Fibroblast of mammary gland (primary cell): ENCODE data around the gene RABGAP1L.

ENCODE experiments used
- DNase-seq: peaks from one replicate; pipeline ENCODE4 v3.0.0-alpha.2; 2010; ENCODE audit warnings: low read depth
- H3K4me3 ChIP-seq: 2 replicates; pipeline ENCODE4 v1.5.1; 2011; ENCODE audit warnings: low read depth, mild to moderate bottlenecking, low read length, moderate library complexity; ENCODE audit not compliant: control insufficient read depth
- TF ChIP-seq, protein P1 (sequence below): conservative IDR thresholded peaks from 2 replicates; pipeline ENCODE4 v1.5.1; 2011; ENCODE audit warnings: low read depth, low read length, inconsistent platforms; ENCODE audit not compliant: control insufficient read depth, insufficient read depth

RABGAP1L gene

DNA sequence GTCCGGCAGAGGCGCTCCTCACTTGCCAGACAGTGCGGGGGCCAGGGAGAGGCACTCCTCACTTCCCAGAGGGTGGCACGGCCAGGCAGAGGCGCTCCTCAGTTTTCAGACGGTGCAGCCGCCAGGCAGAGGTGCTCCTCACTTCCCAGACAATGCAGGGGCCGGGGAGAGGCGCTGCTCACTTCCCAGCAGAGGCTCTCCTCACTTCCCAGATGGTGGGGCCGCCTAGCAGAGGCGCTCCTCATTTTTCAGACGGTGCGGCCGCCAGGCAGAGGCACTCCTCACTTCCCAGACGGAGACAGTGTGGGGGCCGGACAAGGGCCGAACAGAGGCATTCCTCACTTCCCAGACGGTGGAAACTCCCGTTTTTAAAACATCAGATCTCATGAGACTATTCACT, 602.0 kb downstream of the RABGAP1L start:
- H3K4me3 ChIP-seq = no peak overlapping the region
- DNase-seq = no peak
- TF ChIP-seq, protein P1, sequence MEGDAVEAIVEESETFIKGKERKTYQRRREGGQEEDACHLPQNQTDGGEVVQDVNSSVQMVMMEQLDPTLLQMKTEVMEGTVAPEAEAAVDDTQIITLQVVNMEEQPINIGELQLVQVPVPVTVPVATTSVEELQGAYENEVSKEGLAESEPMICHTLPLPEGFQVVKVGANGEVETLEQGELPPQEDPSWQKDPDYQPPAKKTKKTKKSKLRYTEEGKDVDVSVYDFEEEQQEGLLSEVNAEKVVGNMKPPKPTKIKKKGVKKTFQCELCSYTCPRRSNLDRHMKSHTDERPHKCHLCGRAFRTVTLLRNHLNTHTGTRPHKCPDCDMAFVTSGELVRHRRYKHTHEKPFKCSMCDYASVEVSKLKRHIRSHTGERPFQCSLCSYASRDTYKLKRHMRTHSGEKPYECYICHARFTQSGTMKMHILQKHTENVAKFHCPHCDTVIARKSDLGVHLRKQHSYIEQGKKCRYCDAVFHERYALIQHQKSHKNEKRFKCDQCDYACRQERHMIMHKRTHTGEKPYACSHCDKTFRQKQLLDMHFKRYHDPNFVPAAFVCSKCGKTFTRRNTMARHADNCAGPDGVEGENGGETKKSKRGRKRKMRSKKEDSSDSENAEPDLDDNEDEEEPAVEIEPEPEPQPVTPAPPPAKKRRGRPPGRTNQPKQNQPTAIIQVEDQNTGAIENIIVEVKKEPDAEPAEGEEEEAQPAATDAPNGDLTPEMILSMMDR = no peak

GRCh38 chr1:174761901-174762585, 602.7 kb downstream of the RABGAP1L start:
- no peak for DNase-seq
- no peak overlapping the region for H3K4me3 ChIP-seq
- TF ChIP-seq, protein P1 = no peak

- H3K4me3 ChIP-seq = no peak overlapping the region
- no peak for DNase-seq
- TF ChIP-seq, protein P1 = no peak
These were observed 604.9 kb downstream of the RABGAP1L start for GRCh38 chr1:174764191-174764590.

DNA sequence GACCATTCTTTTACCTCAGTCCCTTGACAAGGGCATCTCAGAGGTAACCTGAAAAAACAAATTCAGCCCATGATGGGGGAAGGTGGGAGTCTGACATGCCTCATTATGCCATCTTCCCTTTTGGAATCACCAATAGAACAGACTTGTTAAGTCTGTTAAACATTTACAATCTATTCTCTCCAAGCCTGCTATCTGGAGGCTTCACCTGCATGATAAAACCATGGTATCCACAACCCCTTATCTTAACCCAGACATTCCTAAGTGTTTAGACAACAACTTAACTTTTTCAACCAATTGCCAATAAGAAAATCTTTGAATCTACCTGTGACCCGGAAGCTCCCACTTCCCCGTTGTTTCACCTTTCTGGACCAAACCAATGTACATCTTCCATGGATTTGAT, 607.4 kb downstream of the RABGAP1L start:
- DNase-seq = no peak
- no peak overlapping the region for H3K4me3 ChIP-seq
- TF ChIP-seq, protein P1 = no peak

DNA sequence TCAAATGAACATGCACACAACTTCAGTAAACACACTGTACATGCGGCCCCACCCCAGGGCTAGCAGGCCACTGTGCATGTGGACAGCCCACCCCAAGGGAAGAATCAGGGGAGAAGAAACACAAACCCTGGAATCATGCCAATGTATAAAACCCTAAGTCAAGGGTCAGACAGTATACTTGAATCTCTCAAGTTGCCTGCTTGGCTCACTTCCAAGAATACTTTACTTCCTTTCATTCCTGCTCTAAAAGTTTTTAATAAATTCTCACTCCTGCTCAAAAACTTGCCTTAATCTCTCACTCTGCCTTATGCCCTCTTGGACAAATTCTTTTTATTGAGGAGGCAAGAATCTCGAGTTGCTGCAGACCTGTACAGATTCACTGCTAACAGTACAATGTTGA, 609.2 kb downstream of the RABGAP1L start:
- DNase-seq = no peak
- H3K4me3 ChIP-seq = no peak overlapping the region
- TF ChIP-seq, protein P1 = no peak

DNA sequence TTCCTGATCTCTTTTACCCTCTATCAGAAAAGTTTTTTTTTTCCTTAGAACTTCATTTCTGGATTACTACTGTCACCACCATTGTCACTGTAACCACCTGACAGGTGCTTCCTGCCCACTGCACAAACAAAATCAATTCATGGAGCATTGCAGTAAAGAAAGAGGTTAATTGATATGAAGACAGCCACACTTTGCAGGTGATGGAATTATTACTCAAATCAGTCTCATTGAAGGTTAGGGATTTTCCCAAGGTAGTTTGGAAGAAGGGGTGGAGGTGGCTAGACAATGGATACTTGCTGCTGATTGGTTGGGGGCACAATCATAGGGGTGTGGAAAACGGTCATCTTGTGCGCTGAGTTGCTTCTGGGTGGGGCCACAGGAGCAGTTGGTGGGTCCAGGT, 609.6 kb downstream of the RABGAP1L start:
- TF ChIP-seq, protein P1 = no peak
- DNase-seq = no peak
- no peak overlapping the region for H3K4me3 ChIP-seq
